NCI-H187 treated with DMSO at 0.1 percent for 48 hours (cell line): ENCODE results near the gene SDHAF3.

ENCODE experiments used
- DNase-seq: peaks from one replicate; lab custom pipeline; 2025; lab: John Stamatoyannopoulos, UW

SDHAF3 gene

DNA sequence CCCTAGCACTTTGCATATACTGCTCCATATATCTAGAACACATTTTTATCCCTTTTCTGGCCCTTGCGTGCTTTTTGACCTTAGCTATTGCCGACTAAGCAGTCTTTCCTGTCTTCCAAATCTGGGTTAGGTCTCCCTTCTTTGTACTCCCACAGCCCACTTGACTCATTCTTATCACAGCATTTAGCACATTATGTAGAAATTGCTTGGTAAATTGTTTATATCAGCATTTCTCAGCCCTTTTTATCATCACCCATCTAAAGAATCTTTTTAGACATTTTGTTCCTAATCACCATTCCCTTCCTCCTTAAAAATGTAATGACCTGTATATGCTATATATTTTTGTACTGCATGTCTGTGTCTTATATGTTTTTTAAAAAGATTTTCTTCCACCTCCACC is 101.7 kb downstream of the SDHAF3 start:
- DNase-seq = no peak

GRCh38 chr7:97224316-97224715 is 106.8 kb downstream of the SDHAF3 start:
- no peak for DNase-seq

GRCh38 chr7:97226541-97226940 is 109.0 kb downstream of the SDHAF3 start:
- no peak for DNase-seq
